Activated T-cell treated with anti-CD3 and anti-CD28 coated beads for 4 hours (primary cell): ENCODE measurements around the gene KLRD1.
"Not testable (repeated sequence)": the region's sequence is repeated elsewhere in the genome, so short reads cannot be mapped to it uniquely, and the experiment has no call there.

Source experiments
- DNase-seq: peaks from one replicate; pipeline ENCODE4 v3.0.0-alpha.2; 2020

Gene KLRD1

DNA sequence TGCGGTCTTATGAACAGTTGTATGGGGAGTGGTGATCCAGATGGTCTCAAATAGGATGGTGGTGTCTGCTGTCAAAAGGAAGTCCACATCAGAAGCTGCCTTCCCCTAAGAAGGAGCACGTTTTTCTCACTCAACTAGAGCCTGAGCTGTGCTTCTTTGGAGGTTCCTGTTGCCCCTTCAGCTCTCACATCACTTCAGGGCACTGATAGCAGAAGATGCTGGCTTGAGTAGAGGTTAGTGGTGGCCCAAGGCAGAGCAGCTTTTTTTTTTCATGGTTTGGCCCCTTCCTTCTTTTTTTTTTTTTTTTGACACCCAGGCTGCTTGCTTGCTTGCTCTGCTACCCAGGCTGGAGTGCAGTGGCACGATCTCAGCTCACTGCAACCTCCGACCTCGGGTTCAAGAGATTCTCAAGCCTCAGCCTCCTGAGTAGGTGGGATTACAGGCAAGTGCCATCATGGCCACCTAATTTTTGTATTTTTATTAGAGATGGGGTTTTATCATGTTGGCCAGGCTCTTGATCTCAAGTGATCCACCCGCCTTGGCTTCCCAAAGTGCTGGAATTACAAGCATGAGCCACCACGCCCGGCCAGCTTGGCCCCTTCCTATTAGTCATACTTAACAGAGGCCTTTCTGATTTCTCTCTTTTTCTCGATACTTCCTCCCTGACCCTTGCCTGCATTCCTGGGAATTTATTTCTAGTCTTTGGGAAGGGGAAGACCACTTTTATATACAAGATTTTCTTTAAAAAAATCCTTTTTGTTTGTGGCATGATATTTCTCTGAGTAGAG lies 31.6 kb downstream of the KLRD1 start:
- no peak for DNase-seq

GRCh38 chr12:10340946-10341345 lies 33.3 kb downstream of the KLRD1 start:
- not testable (repeated sequence) for DNase-seq

DNA sequence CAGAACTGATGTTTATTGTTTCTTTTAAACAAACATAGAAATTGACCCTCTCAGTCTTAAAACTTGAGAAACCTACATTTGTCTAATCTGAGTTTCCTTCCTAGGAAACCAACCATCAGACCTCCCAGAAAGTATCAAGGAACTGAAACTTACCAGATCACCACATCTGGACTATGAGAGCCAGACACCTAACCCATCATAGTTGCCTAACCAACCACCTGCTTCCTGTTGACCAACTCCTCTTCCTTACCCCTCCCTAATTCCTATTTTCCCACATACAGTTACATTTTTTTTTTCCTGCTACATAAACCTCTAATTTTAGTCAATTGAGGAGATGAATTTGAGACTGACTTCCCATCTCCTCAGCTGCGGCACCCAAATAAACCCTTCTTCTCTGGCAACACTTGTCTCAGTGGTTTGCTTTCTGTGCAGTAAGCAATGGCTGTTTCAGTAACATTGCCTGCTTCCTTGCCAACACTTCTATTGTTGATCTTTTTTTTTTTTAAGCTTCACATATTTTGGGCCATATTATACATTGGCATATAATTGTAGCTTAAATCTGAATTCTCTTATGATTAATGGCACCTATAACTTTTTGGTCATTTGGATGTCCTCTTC lies 34.3 kb downstream of the KLRD1 start:
- DNase-seq: no peak

GRCh38 chr12:10351457-10351856 lies 43.8 kb downstream of the KLRD1 start:
- DNase-seq: not testable (repeated sequence)

- DNase-seq: no peak
Measured at GRCh38 chr12:10354071-10354470, 46.4 kb downstream of the KLRD1 start.

- DNase-seq: no peak
Measured at GRCh38 chr12:10354502-10354901, 46.8 kb downstream of the KLRD1 start.

- no peak for DNase-seq
Measured at GRCh38 chr12:10358131-10358530, 50.5 kb downstream of the KLRD1 start.

DNA sequence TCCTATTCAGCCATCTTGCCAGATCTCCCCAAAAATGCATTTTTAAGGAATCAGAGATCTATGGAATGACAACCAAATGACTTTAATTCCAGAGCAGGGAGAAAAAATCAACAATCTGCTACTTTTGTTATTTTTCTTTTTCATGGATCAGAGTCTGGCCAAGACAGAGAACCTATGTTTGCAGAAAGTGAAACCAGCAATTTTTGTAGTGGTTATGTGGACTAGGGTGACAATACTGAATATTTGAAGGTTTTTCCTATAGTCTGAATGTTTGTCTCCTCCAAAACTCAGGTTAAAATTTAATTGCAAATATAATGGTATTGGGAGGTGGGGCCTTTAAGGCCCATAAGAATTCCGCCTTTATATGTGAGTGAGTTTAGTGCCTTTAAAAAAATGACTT lies 51.3 kb downstream of the KLRD1 start:
- DNase-seq: no peak

DNA sequence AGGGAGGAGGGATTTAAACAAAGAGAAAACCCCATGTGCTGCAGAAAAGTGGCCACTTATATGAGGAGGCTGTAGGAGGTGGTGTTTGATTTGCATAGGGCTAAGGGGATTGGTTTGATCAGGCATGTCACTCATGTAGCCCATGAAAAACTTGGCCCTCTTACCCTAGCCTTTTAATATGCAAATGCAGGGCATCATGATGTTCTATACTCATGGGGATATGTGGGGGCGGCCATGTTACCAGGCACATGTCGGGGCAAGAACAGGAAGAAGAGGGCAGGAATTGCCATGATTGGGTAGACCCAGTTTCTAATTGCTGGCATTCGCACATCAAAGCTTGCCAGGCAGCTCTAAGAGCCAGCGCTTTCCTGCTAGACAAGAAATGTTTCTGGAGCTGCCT lies 53.4 kb downstream of the KLRD1 start:
- DNase-seq: no peak

DNA sequence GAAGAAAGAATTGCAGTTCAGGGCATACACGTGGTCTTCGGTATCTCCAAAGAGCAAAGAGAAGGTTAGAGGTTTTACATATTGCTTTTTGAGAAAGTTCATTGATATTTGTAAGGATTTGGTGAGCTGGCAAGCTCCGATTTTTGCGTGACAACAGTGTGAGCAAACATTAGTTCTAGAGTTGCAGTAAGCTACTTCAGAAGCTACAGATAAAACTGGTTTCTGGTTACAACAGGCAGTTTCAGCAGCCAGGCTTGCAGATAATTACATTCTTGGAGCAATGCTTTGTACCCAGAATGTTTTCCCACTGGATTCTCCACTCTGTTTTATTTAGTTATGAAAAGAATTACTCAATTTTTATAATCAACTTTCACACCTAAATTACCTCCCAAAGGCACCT lies 54.0 kb downstream of the KLRD1 start:
- DNase-seq: no peak

- no peak for DNase-seq
Measured at GRCh38 chr12:10362325-10362724, 54.7 kb downstream of the KLRD1 start.

- no peak for DNase-seq
Measured at GRCh38 chr12:10362828-10363657, 55.4 kb downstream of the KLRD1 start.

- no peak for DNase-seq
Measured at GRCh38 chr12:10363658-10363913, 55.9 kb downstream of the KLRD1 start.

- DNase-seq: no peak
Measured at GRCh38 chr12:10363914-10364814, 56.5 kb downstream of the KLRD1 start.

- peak; percentile 57 for DNase-seq
Measured at GRCh38 chr12:10364815-10365622, 57.3 kb downstream of the KLRD1 start.

GRCh38 chr12:10365696-10366405 lies 58.2 kb downstream of the KLRD1 start:
- no peak for DNase-seq

DNA sequence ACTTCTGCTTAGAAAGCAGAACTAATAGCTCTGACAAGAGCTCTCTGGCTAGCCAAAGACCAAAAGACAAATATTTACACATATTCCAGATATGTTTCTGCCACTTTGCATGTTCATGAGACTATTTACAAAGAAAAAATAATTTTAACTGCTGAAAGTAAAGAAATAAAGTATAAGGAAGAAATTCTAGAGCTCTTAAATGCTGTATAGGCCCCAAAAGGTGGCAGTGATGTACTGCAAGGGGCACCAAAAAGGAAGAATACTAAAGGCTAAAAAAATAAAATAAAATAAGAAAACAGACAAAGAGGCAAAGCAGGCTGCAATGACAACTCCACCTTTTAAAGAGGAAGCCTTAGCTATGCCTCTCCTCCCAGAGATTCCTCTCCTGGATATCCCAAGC lies 59.2 kb downstream of the KLRD1 start:
- DNase-seq: no peak

DNA sequence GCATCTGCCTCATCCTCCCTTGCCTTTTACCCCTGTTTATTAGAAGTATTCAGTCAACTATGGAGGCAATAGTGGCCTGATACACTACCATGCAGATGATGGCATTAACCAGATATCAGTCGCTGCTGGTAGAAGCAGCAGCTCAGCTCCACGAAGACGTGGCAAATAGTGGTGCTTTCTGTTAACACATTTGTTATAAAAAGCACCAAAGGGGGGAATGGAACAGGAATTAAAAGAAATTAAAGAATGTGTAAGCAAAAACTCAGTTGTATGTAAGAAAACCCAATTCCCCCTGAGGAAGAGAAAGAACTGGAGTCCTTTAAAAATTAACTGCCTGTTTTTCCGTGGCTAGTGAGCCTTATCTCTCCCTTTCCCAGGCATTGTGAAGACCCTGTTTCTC lies 60.0 kb downstream of the KLRD1 start:
- DNase-seq: not testable (repeated sequence)

GRCh38 chr12:10368206-10369171 lies 60.8 kb downstream of the KLRD1 start:
- no peak for DNase-seq
